Measurements from ENCODE around the gene DRGX. TPM values are rescaled to one million over a fixed set of nuclear protein-coding genes. Genes with fewer than 3 reads are reported as not detected.

Gene DRGX
- total and polyA plus RNA-seq, 10 of the 15 experiments (the other 5 are each of a cell fraction or from before 2014, with no cell fraction given), result not detected

DNA sequence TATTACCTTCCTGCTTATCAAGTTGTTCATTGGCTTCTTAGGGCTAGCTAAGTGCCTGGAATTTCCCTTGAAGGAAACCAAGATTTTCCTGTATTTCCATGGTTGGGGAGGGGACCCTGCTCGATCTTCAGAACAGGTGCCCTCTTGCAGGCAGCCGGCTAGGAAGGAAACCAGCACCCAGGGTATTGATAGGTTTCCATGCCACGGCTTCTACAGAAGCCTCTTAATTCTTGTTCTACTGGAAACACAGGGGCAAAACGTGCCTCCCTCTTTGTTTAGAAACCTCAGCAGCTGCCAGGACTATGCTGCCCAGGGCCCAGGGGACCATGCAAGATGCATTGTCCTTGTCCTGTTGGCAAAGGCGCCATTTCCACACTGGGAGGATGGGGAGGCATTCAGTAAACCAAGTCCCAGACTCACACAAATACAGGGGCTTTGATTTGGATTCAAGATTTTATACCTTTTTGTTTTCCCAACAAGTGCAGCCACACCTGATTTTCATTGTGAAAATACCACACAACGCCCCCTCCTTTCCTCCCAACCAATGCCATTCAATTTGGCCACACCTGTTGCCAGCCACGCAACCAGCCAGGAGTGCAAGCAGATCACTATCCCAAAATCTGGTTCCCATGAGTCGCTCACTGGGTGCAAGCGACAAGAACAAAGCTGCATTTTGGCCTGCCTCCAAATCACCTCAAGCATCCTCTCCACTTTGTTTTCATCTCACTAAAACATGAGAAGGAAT lies 67.3 kb downstream of the DRGX start:
- peaks cover 2 to 5% of the 10 kb centered on the region in 2 experiments; a peak in 2 of 4 replicates for H3K27me3 ChIP-seq (replicated peaks in 1 of 2; ENCODE audit: control insufficient read depth in 2 of 2, insufficient read depth in 2 of 2, low read length in 1 of 2)
- H3K9me3 ChIP-seq (replicated peaks; ENCODE audit: control insufficient read depth, insufficient read depth, low read length), result no peaks in the 10 kb centered on the region
- no peaks in the 10 kb centered on the region for H3K79me2 ChIP-seq (ENCODE audit: control insufficient read depth, insufficient read depth, low read length)
- in situ Hi-C loops (cut with MboI), result no loop called here
- 30% methylated on average over 9 of the region's 9 CpGs for WGBS (ENCODE audit: insufficient coverage, insufficient replicate concordance, low lambda C conversion rate, missing lambda C conversion rate)
- H2AFZ ChIP-seq (ENCODE audit: control insufficient read depth, low read depth, low read length), result no peak overlapping the region
- DNase-seq (ENCODE audit: low read depth, low spot score) (no peak), FAIRE-seq (no peak), ATAC-seq (no peak)
- POLR2A ChIA-PET, result no interaction called here
- CTCF ChIA-PET, result interaction anchor here (0.9 kb wide), 1 partner anchor 10 kb away, joined by 3 read pairs; no protein-coding TSS in a partner anchor
- SMC1A ChIA-PET (ENCODE audit: uncharacterized antibody, unreplicated experiment), result no interaction called here
- no peak overlapping the region for H3K4me3 ChIP-seq
- no peak for TF ChIP-seq POLR2AphosphoS5 (IDR thresholded peaks at IDR 0.05; ENCODE audit: low read length)
- no peak for TF ChIP-seq POLR2AphosphoS2 (IDR thresholded peaks at IDR 0.05; ENCODE audit: low read depth, low read length)
- no peak for TF ChIP-seq YY1 (IDR thresholded peaks at IDR 0.05; ENCODE audit: low read depth, low read length)
- TF ChIP-seq, protein P1, sequence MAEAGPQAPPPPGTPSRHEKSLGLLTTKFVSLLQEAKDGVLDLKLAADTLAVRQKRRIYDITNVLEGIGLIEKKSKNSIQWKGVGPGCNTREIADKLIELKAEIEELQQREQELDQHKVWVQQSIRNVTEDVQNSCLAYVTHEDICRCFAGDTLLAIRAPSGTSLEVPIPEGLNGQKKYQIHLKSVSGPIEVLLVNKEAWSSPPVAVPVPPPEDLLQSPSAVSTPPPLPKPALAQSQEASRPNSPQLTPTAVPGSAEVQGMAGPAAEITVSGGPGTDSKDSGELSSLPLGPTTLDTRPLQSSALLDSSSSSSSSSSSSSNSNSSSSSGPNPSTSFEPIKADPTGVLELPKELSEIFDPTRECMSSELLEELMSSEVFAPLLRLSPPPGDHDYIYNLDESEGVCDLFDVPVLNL (IDR thresholded peaks at IDR 0.05; ENCODE audit: low read depth, low read length), result no peak
- no peak for TF ChIP-seq CREB1 (IDR thresholded peaks at IDR 0.05; ENCODE audit: low read depth)
- no peak for TF ChIP-seq MYB (IDR thresholded peaks at IDR 0.05; ENCODE audit: borderline replicate concordance, low read depth, low read length)
- no peak for TF ChIP-seq SP1 (IDR thresholded peaks at IDR 0.05; ENCODE audit: low read depth, low read length)
- TF ChIP-seq BCL11A (IDR thresholded peaks at IDR 0.05; ENCODE audit: low read depth, low read length), result no peak
- TF ChIP-seq HDAC6 (IDR thresholded peaks at IDR 0.05; ENCODE audit: unreplicated experiment), result no peak
- no peak for TF ChIP-seq STAT1 (conservative IDR thresholded peaks at IDR 0.05)
- TF ChIP-seq RBBP5 (conservative IDR thresholded peaks at IDR 0.05), result no peak
- TF ChIP-seq ZNF622 (IDR thresholded peaks at IDR 0.05), result no peak
- TF ChIP-seq DPF2 (IDR thresholded peaks at IDR 0.05), result no peak
- RAD21 ChIA-PET (ENCODE audit: unreplicated experiment), result no interaction called here
- intact Hi-C loops (cut with micrococcal nuclease; ENCODE audit: unreplicated experiment), result no loop called here
- H3K9ac ChIP-seq (ENCODE audit: control insufficient read depth, insufficient read depth, low read length), result no peak overlapping the region
- BruUV-seq (replicated peaks), result no TSS peak
- H3K4me1 ChIP-seq (ENCODE audit: control insufficient read depth, insufficient read depth, low read length), result no peaks in the 10 kb centered on the region
- H4K20me1 ChIP-seq (ENCODE audit: control insufficient read depth, insufficient read depth), result no peaks in the 10 kb centered on the region; the same call in 1 of the 2 replicates
- no peak overlapping the region for H3K27ac ChIP-seq (ENCODE audit: control insufficient read depth, insufficient read depth)
- no peak overlapping the region for H3K4me2 ChIP-seq (ENCODE audit: control insufficient read depth, insufficient read depth)
- H3K36me3 ChIP-seq (ENCODE audit: control insufficient read depth in 2 of 2, insufficient read depth in 2 of 2, low read length in 1 of 2), result no peaks in the 10 kb centered on the region

Measured in GM12878 (cell line).